Raji (cell line): ENCODE data around the gene HERC6.

Experiments
- POLR2A ChIP-seq: IDR thresholded peaks from 2 replicates; pipeline ENCODE4 v1.6.1; 2011; ENCODE audit warnings: low read depth, low read length, control low read depth; ENCODE audit not compliant: insufficient read depth

The HERC6 gene

DNA sequence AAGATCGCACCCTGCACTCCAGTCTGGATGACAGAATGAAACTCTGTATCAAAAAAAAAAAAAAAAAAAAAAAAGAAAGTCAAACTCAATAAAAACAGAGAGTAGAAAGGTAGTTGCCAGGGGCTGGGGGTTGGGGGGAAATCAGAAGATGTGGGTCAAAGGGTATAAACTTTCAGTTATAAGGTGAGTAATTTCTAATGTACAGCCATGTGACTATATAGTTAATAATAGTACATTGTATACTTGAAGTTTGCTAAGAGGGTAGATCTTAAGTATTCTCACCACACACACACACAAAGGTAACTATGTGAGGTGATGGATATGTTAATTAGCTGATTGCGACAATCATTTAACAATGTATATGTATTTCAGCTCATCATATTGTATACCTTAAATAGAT lies 11.5 kb downstream of the HERC6 start:
- no peak for TF ChIP-seq POLR2A

- TF ChIP-seq POLR2A: no peak
These were observed 13.1 kb downstream of the HERC6 start for GRCh38 chr4:88391703-88392102.

DNA sequence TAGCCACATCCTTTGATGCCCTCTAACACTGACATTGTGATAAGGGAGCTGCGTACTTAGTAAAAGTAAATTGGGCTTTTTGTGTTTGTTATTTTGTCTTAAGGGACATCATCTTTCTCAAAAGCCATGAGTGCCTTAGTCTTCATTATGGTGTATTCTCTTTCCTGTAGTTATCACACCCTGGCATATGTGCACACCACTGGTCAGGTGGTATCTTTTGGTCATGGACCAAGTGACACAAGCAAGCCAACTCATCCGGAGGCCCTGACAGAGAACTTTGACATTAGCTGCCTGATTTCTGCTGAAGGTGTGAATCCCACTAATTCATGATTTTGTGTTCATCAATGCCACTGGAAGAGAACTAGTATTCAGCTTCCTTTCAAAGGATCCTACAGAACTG lies 18.0 kb downstream of the HERC6 start:
- TF ChIP-seq POLR2A: no peak

DNA sequence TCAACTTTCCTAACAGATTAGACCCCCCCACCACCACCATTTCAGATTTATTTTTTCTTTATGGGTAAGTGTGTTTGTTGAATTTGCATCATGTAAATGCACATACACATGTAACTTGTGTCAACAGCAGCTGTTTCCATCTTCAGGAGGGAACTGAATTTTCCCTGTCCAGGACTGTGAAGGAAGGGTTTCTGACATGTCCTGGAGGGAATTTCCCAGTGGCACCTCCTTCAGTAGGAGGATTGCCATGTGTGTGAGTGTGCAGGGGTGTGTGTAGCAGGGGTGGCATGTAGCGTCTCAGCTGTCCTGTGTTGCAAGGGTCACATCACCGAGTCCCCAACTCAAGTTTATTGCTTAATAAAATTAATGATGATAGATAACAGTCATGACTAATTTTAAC lies 19.7 kb downstream of the HERC6 start:
- no peak for TF ChIP-seq POLR2A

- TF ChIP-seq POLR2A: no peak
These were observed 30.6 kb downstream of the HERC6 start for GRCh38 chr4:88409206-88409605.

DNA sequence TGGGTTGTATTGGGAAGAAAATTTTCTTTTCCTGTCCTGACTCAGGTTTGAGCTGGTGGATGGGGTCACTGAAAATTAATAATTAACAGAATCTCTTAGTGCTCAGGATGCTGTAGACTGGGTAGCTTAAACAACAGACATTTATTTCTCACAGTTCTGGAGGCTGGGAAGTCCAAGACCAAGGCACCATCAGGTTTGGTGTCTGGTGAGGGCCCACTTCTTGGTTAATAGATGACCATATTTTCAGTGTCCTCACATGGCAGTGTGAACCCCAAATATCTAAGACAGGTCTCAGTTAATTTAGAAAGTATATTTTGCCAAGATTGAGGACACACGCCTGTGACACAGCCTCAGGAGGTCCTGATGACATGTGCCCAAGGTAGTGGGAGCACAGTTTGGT lies 31.1 kb downstream of the HERC6 start:
- TF ChIP-seq POLR2A: no peak

GRCh38 chr4:88411491-88412096 lies 32.9 kb downstream of the HERC6 start:
- TF ChIP-seq POLR2A: no peak

GRCh38 chr4:88413801-88414200 lies 35.1 kb downstream of the HERC6 start:
- TF ChIP-seq POLR2A: no peak

DNA sequence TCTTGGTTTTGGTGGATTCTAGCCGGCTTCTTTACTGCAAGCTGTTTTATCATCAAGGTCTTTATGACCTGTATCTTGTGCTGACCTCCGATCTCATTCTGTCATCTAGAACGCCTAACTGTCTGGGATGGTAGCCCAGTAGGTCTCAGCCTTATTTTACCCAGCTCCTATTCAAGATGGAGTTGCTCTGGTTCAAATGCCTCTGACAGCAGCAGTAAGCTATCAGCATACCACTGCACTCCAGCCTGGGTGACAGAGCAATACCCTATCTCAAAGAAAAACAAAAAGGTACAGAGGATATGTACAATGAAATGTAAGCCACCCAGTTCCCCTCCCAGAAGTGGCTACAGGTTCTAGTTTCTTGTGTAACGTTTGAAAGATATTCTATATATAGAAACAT lies 36.1 kb downstream of the HERC6 start:
- TF ChIP-seq POLR2A: no peak

DNA sequence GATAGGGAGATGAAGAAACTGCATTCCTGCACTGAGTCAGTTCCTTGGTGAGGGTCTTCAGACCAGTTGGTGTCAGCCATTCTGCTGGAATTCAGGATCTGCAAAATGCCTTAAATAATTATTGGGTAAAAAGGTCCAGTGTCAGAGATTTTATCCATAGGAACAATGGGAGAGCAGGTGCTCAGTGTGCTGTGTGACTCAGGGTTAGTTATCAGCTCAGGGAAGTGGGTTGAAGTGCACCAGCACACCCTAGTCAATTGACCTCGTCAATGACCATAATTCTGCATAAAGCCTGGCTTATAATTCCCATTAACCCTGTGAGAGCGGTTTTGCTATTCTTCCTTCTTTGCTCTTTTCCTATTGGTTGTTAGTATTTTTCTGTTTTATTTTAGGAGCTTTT lies 37.3 kb downstream of the HERC6 start:
- TF ChIP-seq POLR2A: no peak

DNA sequence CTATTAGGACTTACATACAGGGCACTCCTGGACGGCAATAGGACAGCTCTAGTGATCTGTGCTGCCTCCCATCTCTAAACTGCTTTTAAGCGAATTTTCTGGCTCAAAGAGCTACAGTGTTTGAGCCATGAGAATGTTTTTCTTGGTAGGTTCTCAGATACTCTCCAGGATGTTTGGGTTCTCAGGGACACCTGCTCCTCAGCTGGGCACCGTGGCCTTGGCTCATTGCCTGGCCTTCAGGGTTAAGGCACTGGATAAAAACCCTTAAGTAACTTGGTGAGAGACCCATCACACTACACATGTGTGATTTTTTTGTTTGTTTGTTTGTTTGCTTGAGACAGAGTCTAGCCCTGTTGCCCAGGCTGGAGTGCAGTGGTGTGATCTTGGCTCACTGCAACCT lies 39.8 kb downstream of the HERC6 start:
- no peak for TF ChIP-seq POLR2A

- TF ChIP-seq POLR2A: no peak
These were observed 41.2 kb downstream of the HERC6 start for GRCh38 chr4:88419874-88420273.

- TF ChIP-seq POLR2A: no peak
These were observed 42.2 kb downstream of the HERC6 start for GRCh38 chr4:88420844-88421243.

DNA sequence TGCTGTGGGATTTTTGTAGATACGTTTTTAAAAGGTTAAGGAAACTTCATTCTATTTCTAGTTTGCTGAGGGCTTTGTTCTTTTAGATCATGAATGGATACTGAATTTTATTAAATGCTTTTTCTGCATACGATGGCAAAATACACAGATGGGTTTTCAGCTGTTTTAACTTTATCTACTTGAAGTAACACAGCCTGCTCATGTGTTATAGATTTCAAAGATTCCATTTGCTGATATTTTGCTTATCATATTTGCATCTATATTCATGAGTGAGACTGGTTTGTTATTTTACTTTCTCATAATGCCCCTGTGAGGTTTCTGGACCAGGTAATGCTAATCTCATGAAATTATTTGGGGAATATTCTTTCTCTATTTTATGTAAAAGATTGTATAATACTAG lies 43.8 kb downstream of the HERC6 start:
- TF ChIP-seq POLR2A: no peak

DNA sequence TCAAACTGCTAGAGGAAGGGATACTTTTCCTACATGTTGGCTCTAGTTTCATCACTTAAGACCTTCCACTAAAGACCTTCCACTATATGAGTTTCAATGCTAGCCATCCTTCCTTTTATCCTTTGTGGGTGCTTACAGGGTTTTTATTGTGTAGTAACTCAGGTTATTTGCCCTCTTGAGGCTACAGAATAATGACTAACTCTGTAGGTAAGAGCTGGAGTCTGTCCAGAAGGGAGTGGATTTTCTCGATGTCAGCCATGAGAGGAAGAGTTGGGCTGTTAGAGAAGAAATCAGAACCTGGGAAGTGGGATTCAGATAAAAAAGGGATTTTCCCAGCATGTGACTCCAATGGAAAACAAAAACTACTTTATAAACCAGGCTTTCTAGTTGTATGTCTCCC lies 50.7 kb downstream of the HERC6 start:
- TF ChIP-seq POLR2A: no peak

DNA sequence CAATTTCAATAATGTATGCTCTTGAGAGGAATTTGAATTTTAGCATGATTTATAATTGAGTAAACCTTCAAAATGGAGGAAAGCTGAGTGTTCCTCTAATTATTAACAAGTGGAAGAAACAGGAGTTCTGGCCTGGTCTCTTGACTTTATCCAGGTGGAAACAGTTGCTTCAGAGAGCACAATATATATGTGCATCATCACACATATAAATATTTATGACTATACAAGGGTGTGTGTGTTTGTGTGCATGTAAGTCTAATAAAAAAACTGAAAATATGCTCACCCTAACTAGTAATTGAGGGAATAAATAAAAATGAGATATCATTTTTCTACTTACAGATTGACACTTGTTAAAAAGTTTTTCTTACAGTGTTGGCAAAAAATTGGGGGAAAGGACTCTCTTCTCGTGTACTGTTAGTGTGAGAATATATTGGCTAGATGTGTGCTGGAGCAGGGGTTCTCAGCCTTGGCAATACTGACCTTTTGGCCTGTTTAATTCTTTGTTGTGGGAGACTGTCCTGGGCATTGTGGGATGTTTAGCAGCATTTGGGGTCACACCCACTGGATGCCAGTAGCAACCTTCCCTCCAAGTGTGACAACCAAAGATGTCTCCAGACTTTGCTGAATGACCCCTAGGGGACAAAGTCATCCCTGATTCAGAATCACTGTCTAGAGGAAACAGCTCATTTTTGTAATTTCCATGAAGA lies 57.5 kb downstream of the HERC6 start:
- no peak for TF ChIP-seq POLR2A
